OCI-M1 (cell line): ENCODE results near the gene TNFSF18.

Experiments
- DNase-seq: peaks from one replicate; lab custom pipeline; 2025; lab: John Stamatoyannopoulos, UW

Gene TNFSF18

GRCh38 chr1:173038875-173039554 is 11.7 kb downstream of the TNFSF18 start:
- no peak for DNase-seq

DNA sequence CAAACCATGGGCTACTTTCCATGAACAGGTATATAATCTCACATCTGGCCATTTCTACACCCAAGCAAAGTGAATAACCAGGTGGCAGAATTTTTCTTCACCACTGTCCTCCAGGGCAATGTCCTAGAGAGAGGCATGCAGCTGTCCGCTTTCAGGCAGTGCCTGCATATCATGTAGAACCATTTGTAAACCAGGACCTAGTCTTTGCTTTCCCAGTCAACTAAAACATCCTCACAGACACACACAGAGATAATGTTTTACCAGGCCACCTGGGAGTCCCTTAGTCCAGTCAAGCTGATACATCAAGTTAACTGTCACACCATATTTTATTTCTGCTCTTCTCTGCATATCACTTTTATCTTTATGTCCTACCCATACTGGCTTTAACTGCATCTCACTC is 26.2 kb downstream of the TNFSF18 start:
- DNase-seq = no peak

DNA sequence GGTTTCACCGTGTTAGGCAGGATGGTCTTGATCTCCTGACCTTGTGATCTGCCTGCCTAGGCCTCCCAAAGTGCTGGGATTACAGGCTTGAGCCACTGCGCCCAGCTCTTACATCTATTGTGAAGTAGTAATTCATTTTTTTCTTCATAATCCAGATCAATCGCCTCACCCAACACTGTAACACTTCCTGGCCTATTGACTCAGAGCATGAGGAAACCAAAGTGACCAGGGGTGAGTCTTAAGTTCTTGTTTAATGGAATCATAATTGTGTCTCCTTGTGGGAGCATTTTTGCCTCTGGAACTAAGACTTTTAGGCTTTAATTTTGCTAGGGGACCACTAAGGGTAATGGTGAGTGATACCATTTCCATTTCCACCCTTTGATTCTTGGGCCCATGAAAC is 27.4 kb downstream of the TNFSF18 start:
- no peak for DNase-seq

DNA sequence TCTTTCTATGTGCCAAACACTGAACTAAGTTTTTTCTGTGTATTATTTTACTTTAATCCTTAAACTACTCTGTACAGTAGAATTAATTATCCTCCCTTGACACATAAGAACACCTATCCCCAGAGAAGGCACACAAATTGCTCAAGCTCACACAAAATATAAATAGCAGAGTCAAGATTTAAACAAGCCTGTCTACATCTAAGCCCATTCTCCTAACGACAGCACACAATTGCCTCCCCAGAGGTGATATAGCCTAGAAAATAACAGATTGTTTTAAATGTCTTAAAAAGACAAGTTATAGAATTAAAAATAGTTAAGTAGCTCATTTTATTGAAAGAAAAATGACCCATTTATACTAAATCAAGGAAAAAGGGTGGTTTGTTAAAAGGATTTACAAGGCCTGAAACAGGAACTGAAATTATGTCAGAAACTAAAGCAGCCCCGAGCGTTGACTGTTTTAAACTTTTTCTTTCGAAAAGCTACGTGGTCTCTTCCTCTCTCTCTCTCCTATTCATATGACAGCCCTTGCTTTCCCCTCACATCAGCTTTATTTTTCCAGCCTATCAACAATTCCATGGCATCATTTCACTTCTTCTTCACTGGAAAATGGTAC is 30.5 kb downstream of the TNFSF18 start:
- no peak for DNase-seq

GRCh38 chr1:173017792-173018191 is 32.9 kb downstream of the TNFSF18 start:
- DNase-seq = no peak

DNA sequence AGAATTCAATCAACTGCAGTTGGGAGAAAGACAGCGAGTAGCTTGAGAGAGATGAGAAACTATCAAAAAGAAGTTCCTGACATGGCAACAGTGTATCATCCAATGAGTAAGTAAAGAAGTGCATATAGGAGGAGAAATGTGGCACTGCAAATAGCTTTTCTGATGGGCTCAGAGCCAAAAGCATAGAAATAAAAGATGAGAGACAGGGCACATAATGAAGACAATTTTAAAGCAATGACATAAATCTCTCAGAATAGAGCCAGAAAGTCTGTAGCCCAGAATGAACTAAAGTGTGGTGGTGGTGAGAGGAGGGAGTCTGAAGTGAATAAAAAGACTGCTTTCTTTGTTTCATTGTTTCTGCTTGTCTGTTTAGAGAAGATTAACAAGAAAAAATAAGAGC is 34.3 kb downstream of the TNFSF18 start:
- DNase-seq = no peak

GRCh38 chr1:173015629-173016028 is 35.1 kb downstream of the TNFSF18 start:
- DNase-seq = peak; percentile 88

- DNase-seq = peak; percentile 82
Observed at GRCh38 chr1:173014160-173014559, 36.6 kb downstream of the TNFSF18 start.

GRCh38 chr1:173012126-173012525 is 38.6 kb downstream of the TNFSF18 start:
- DNase-seq = no peak

- no peak for DNase-seq
Observed at GRCh38 chr1:173009597-173009996, 41.1 kb downstream of the TNFSF18 start.

DNA sequence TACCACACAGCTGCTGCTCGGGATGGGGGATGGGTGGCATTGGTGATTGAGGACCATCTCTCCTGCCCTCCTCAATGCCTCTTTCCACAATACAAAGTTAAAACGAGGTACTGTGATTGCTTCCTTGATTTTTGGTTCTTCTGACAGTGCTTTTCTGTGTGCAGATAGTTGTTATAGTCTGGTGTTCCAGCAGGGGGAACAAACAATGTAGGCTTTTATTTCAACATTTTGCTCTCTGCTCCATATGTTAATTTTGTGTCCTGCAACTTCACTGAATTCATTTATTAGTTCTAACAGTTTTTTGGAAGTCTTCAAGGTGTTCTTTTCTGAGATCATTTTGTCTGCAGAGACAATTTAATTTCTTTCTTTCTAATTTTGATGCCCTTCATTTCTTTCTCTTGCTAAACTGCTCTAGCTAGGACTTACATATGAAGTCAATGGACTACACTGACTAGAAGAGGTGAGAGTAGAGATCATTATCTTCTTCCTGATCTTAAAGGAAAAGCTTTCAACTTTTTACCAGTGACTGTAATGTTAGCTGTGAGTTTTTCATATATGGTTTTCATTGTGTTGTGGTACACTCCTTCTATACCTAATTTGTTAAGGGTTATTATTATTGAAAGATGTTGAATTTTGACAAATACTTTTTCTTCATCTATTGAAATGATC is 45.4 kb downstream of the TNFSF18 start:
- DNase-seq = peak; percentile 16

DNA sequence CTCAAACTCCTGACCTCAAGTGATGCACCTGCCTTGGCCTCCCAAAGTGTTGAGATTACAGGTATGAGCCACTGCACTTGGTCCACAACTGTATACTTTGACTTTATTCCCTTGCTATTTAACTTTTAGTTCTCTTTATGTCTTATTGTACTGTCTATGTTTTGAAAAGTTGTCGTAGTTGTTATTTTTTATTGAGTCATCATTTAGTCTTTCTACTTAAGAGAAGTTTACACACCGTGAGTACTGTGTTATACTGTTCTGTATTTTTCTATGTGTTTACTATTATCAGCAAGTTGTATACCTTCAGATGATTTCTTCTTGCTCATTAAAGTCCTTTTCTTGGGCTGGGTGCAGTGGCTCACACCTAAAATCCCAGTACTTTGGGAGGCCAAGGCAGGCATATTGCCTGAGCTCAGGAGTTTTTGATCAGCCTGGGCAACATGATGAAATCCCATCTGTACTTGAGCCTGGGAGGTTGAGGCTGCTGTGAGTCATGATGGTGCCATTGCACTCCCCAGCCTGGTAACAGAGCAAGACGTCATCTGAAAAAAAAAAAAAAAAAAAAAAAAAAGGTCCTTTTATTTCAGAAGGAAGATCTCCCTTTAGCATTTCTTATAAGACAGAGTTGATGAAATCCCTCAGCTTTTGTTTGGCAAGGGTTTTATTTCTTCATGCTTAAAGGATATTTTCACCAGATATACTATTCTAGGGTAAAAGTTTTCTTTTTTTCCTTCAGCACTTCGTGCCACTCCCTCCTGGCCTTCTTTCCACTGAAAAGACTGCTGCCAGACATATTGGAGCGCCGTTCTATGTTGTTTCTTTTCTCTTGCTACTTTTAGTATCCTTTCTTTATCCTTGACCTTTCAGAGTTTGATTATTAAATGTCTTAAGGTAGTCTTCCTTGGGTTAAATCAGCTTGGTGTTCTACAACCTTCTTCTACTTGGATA is 47.6 kb downstream of the TNFSF18 start:
- DNase-seq = no peak

DNA sequence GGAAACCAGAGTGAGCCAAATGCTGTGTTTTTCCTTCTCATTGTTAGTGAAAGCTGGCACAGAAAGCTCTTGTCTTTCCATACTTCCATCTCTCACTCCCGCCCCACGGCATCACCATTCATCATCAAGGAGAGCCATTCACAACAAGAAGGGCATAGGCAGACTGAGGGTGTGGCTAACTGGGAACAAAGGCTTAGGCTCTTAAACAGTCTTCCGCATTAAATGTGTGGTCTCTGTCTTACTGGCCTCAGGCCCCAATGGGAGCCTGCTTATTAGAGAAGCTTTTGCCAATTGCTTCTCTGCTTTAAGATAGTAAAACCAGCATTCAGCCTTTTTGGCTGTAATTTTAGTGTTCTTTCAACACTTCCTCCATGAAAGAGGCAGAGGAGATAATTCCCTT is 51.4 kb downstream of the TNFSF18 start:
- DNase-seq = no peak

GRCh38 chr1:172997941-172998361 is 52.8 kb downstream of the TNFSF18 start:
- DNase-seq = no peak

DNA sequence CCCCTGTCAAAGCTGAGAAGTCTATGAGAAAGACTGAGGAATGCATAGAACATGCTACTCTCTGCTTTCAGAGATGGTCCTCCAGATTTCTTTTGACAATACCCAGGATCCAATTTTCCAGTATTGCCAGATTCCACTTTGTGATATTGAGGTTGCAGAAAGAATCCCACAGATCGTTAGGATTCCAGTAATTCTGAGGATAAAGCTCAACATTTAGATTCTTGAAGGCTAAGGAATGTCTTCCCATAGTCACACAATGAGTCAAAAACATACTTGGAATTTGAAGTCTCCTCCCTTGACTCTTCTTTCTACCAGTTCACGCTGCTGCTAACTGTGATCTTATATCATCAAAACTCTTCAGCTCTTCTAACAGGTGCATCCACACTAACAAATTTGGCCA is 57.1 kb downstream of the TNFSF18 start:
- DNase-seq = no peak

GRCh38 chr1:172991674-172992400 is 58.9 kb downstream of the TNFSF18 start:
- peak; percentile 40 for DNase-seq

DNA sequence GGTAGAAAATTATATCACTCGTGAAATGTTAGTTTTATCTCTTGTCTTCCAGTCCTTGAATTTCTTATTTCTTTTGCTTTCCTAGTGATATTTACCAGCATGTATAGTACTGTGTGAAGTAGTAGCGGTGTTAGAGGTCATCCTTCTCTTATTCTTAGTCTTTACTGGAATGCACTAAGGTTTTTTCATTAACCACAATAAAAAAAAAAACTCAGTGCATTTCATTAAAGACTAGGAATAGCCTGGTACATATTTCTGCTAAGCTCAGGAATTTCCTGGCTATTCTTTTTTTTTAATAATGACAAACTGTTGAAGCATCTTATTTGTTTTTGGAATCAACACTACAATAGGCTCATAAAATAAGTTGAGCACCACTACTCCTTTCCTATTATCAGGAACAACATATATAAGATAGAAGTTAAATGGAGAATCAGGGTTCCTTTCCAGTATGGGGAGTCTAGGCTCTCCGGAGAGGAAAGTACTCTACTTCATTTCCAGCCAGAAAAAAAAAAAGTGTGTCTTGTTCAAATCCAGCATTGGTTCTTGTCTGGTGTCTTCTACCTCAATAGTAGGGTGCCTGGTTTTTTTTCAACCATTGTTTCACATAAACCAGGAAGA is 60.0 kb downstream of the TNFSF18 start:
- no peak for DNase-seq
